Measurements from ENCODE around the gene BCR. TPM values are rescaled to one million over a fixed set of nuclear protein-coding genes. Genes with fewer than 3 reads are reported as not detected.

Gene BCR
- total RNA-seq, 1 donor: 28.6 TPM

GRCh38 chr22:23239429-23239828 lies 59.1 kb downstream of the BCR start:
- DNase-seq (ENCODE audit: insufficient read length, low spot score, missing footprints): no peak
- Histone ChIP-seq H3K27ac (ENCODE audit: low read depth, low read length) (no peak overlapping the region), H3K79me2 (ENCODE audit: insufficient read depth, low read length) (peaks cover 73% of the 10 kb centered on the region), H3K4me2 (ENCODE audit: insufficient read depth, low read length) (no peak overlapping the region), H3K9me3 (ENCODE audit: low read depth, low read length) (no peaks in the 10 kb centered on the region), H4K20me1 (ENCODE audit: insufficient read depth, low read length) (peaks cover 80% of the 10 kb centered on the region), H3K36me3 (ENCODE audit: insufficient read depth, low read length) (no peaks in the 10 kb centered on the region), H3K4me3 (ENCODE audit: insufficient read depth, low read length) (no peak overlapping the region), H3K4me1 (ENCODE audit: insufficient read depth, low read length) (peaks cover 35% of the 10 kb centered on the region), H3K27me3 (ENCODE audit: insufficient read depth, low read length) (no peaks in the 10 kb centered on the region), H2AFZ (ENCODE audit: low read length) (no peak overlapping the region)
- no peak for TF ChIP-seq CTCF (IDR thresholded peaks at IDR 0.05; ENCODE audit: extremely low read depth, low read depth, low read length)

- Histone ChIP-seq H3K79me2 (ENCODE audit: insufficient read depth, low read length) (peaks cover 67% of the 10 kb centered on the region), H4K20me1 (ENCODE audit: insufficient read depth, low read length) (peaks cover 81% of the 10 kb centered on the region), H3K27ac (ENCODE audit: low read depth, low read length) (no peak overlapping the region), H3K27me3 (ENCODE audit: insufficient read depth, low read length) (no peaks in the 10 kb centered on the region), H3K4me3 (ENCODE audit: insufficient read depth, low read length) (no peak overlapping the region), H3K4me2 (ENCODE audit: insufficient read depth, low read length) (no peak overlapping the region), H3K36me3 (ENCODE audit: insufficient read depth, low read length) (no peaks in the 10 kb centered on the region), H3K4me1 (ENCODE audit: insufficient read depth, low read length) (peaks cover 43% of the 10 kb centered on the region), H3K9me3 (ENCODE audit: low read depth, low read length) (no peaks in the 10 kb centered on the region), H2AFZ (ENCODE audit: low read length) (no peak overlapping the region)
- DNase-seq (ENCODE audit: insufficient read length, low spot score, missing footprints): no peak
- peak; percentile 34 for TF ChIP-seq CTCF (IDR thresholded peaks at IDR 0.05; ENCODE audit: extremely low read depth, low read depth, low read length)
These were observed 60.5 kb downstream of the BCR start for GRCh38 chr22:23240639-23241389.

- peaks cover 64% of the 10 kb centered on the region for H3K79me2 ChIP-seq (ENCODE audit: insufficient read depth, low read length)
- H2AFZ ChIP-seq (ENCODE audit: low read length): no peak overlapping the region
- H3K4me1 ChIP-seq (ENCODE audit: insufficient read depth, low read length): peaks cover 44% of the 10 kb centered on the region
- H3K4me3 ChIP-seq (ENCODE audit: insufficient read depth, low read length): no peak overlapping the region
- H3K27me3 ChIP-seq (ENCODE audit: insufficient read depth, low read length): no peaks in the 10 kb centered on the region
- peaks cover 75% of the 10 kb centered on the region for H4K20me1 ChIP-seq (ENCODE audit: insufficient read depth, low read length)
- DNase-seq (ENCODE audit: insufficient read length, low spot score, missing footprints): peak; percentile 62
- no peak overlapping the region for H3K27ac ChIP-seq (ENCODE audit: low read depth, low read length)
- no peak overlapping the region for H3K4me2 ChIP-seq (ENCODE audit: insufficient read depth, low read length)
- no peaks in the 10 kb centered on the region for H3K9me3 ChIP-seq (ENCODE audit: low read depth, low read length)
- no peak for TF ChIP-seq CTCF (IDR thresholded peaks at IDR 0.05; ENCODE audit: extremely low read depth, low read depth, low read length)
- no peaks in the 10 kb centered on the region for H3K36me3 ChIP-seq (ENCODE audit: insufficient read depth, low read length)
These were observed 61.5 kb downstream of the BCR start for GRCh38 chr22:23241562-23242472.

Measured in osteoblast (primary cell).